Measurements from ENCODE around the gene NOL4L.

NOL4L gene

DNA sequence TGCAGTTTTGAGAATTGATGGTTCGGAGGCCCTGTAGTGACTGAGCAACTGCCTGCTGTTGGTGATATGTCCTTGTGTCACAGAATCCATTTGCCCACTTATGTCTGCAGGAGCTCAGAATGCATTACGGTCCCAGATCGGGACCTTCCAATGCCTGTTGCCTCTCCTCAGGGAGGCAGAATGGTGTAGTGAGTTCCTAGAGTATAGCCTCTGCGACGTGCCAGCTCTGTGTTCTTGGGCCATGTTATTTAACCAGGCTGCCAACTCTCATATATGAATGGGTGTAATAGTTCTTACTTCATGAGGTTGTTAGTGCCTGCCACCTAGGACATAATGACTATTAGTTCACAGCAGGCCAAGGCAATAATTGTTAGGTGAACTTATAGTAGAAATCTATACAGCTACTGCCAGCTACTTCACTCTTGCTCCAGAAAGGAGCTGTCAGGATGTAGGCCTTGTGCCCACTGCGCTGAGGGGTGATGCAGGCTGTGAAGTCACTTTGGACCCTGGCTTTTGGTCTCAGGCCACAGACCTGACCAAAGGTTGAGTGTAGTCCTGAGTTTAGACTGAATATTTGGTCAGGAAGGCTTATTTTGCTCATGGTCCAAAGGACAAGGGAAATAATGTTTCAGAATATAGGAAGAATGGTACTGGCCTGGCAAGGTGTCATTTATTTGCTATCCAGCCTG lies 144.9 kb downstream of the NOL4L start:
- TF ChIP-seq, protein P1, sequence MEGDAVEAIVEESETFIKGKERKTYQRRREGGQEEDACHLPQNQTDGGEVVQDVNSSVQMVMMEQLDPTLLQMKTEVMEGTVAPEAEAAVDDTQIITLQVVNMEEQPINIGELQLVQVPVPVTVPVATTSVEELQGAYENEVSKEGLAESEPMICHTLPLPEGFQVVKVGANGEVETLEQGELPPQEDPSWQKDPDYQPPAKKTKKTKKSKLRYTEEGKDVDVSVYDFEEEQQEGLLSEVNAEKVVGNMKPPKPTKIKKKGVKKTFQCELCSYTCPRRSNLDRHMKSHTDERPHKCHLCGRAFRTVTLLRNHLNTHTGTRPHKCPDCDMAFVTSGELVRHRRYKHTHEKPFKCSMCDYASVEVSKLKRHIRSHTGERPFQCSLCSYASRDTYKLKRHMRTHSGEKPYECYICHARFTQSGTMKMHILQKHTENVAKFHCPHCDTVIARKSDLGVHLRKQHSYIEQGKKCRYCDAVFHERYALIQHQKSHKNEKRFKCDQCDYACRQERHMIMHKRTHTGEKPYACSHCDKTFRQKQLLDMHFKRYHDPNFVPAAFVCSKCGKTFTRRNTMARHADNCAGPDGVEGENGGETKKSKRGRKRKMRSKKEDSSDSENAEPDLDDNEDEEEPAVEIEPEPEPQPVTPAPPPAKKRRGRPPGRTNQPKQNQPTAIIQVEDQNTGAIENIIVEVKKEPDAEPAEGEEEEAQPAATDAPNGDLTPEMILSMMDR (IDR thresholded peaks at IDR 0.05; ENCODE audit: control insufficient read depth, extremely low read depth, insufficient read depth), result no peak
- no peak for DNase-seq (ENCODE audit: low read depth)
- no peak overlapping the region for H3K4me3 ChIP-seq (ENCODE audit: low read depth, low read length)

DNA sequence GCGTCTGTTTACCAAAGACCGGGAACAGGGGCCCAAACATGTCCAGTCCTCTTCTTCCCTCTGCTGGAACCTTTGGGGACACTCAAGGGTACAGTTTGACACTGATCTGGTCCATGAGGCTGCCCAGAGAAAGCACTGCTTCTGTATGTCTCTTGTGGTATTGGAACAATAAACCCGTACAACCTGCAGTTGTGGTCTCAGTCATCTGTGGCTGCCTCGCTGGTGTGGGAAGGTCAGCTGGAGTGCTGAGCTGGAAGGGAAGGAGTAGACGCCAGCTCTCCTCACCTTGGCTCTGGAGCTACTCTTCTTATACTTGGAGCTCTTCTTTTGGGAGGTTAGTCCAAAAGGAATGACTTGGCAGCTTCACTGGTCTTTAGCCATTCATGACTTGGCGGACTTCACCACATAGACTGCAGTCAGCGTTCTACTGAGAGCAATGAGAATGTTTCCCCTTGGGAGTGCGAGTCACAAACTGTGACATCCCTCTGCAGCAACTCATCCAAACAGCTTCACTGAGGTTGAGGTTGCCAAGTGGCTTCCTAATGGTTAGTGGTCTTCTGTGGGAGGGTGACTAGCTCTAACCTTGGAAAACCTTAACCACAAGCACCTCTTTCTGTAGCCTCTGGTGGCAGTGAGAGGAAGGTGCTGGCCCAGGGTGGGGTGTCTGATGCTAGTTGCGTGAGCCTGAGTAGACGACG lies 145.9 kb downstream of the NOL4L start:
- H3K4me3 ChIP-seq (ENCODE audit: low read depth, low read length), result no peak overlapping the region
- DNase-seq (ENCODE audit: low read depth), result no peak
- TF ChIP-seq, protein P1 (IDR thresholded peaks at IDR 0.05; ENCODE audit: control insufficient read depth, extremely low read depth, insufficient read depth), result peak; percentile 3; the same call in 1 of the 2 replicates

DNA sequence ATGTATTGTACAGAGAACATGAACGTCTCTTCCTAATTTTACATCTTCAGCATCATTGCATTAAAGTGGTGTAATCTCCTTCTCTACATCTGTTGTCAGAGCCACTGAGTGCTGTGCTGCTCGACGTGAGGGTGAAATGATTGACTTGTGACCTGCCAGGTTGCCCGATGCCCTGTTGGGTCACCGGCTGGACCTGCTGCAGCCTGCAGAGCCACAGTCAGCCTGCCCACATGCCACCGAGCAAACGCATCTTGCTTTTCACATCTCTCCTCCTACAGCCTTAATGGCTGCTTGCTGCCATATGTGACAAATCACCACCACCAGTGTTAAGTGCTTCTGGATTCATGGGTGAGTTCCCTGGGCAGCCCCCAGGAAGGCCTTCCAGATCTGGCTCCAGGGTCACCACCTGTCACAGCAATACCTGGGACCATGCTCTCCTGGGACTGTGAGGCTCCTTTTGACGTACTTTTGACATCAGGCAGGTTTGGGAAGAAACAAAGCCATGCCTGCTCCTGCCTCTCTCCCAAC lies 146.7 kb downstream of the NOL4L start:
- TF ChIP-seq, protein P1 (IDR thresholded peaks at IDR 0.05; ENCODE audit: control insufficient read depth, extremely low read depth, insufficient read depth), result no peak

DNA sequence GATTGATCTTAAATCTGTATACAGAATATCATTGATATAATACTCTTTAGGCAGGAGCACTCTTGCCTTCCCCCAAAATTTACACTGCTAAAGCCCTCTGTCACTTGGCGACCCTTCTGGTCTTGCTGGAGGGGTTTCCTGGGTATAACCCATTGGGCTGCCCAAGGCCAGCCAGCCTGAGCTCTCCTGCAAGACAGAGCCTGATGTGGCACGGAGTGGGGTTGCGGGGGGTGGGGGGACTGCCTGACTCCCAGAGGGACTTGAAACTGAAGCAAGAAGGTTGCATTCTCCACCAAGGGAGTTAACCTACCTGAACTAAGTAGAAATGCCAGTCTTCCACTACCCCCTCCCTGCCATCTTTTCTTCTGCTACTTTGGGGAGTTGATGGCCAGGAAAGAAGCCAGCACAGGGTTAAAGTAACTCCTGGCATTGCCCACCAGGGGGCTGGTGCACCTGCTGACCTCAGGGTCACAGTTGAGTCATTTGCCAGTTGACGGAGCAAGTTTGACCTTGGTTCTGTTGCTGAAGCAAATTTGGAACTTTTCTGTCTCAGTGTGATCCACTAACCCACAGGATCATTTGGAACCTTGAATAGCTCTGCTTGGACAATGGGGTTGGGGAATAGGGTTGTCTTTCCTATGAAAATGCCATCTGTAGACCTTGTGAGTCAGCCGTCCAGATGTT lies 147.6 kb downstream of the NOL4L start:
- H3K4me3 ChIP-seq (ENCODE audit: low read depth, low read length), result no peak overlapping the region
- no peak for DNase-seq (ENCODE audit: low read depth)
- TF ChIP-seq, protein P1 (IDR thresholded peaks at IDR 0.05; ENCODE audit: control insufficient read depth, extremely low read depth, insufficient read depth), result no peak

More for the DNA sequence above, 146.7 kb downstream of the NOL4L start:
- H3K4me3 ChIP-seq (ENCODE audit: low read depth, low read length), result no peak overlapping the region
- DNase-seq (ENCODE audit: low read depth), result no peak

DNA sequence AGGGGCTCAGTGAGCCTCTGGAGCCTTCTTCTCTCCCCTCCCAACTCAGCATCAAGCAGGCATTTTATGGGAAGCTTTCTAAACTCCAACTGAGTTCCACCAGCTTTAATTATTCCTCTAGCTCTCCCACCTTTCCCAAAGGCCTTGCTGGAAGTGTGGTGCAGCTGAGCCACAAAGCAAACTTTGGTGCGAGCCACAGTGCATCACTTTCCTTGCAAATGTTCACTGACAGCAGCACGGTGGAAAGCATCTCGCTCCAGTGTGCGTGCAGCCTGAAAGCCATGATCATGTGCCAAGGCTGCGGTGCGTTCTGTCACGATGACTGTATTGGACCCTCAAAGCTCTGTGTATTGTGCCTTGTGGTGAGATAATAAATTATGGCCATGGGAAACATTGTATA lies 148.2 kb downstream of the NOL4L start:
- TF ChIP-seq, protein P1 (IDR thresholded peaks at IDR 0.05; ENCODE audit: control insufficient read depth, extremely low read depth, insufficient read depth), result no peak
- no peak overlapping the region for H3K4me3 ChIP-seq (ENCODE audit: low read depth, low read length)
- DNase-seq (ENCODE audit: low read depth), result no peak

DNA sequence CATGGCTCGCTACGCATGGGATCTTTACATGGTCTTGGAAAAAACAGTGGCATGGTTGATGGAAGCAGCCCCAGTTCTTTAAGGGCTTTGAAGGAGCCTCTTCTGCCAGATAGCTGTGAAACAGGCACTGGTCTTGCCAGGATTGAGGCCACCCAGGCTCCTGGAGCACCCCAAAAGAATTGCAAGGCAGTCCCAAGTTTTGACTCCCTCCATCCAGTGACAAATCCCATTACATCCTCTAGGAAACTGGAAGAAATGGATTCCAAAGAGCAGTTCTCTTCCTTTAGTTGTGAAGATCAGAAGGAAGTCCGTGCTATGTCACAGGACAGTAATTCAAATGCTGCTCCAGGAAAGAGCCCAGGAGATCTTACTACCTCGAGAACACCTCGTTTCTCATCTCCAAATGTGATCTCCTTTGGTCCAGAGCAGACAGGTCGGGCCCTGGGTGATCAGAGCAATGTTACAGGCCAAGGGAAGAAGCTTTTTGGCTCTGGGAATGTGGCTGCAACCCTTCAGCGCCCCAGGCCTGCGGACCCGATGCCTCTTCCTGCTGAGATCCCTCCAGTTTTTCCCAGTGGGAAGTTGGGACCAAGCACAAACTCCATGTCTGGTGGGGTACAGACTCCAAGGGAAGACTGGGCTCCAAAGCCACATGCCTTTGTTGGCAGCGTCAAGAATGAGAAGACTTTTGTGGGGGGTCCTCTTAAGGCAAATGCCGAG lies 148.8 kb downstream of the NOL4L start:
- no peak for DNase-seq (ENCODE audit: low read depth)
- TF ChIP-seq, protein P1 (IDR thresholded peaks at IDR 0.05; ENCODE audit: control insufficient read depth, extremely low read depth, insufficient read depth), result no peak
- no peak overlapping the region for H3K4me3 ChIP-seq (ENCODE audit: low read depth, low read length)

Data from LNCaP clone FGC (cell line).